ENCODE measurements around the gene FXN.

DNA sequence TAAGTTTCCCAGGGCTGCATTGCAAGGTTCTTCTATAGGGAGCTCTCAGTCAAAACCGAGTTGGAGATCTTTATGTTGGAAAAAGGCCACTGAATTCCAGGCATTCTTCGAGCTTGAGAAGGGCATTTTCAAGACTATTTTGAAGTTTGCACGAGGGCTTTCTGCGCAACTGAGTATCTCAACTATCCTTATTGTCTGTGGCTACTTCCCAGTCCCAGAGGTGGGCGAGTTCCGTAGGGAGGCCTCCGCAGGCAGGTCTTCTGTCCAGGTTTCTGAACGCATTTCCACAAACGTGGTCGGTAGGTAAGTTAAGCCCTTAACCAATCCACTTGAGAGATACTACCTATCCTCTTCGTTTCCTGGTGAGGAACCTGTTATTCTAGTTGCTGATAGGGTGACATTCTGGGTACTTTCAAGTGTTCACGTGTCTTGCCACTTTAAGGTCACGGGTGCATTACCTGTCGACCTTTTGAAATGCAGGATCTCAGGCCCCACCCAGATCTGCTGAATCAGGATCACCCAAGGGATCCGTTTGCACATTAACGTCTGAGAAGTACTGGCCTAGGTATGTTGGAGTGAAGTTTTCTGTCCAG, 87.1 kb downstream of the FXN start:
- TF ChIP-seq CTCF (IDR thresholded peaks at IDR 0.05; ENCODE audit: insufficient read depth, low read depth, low read length) (no peak), EZH2 (IDR thresholded peaks at IDR 0.05; ENCODE audit: insufficient read depth, low read length) (no peak)
